GM21360 (cell line): Measurements from ENCODE around the gene FEM1C.
"Not testable (repeated sequence)": the region's sequence is repeated elsewhere in the genome, so short reads cannot be mapped to it uniquely, and the experiment has no call there.

Experiments
- ATAC-seq: cut with Tn5 transposase; IDR thresholded peaks from one replicate; pipeline ENCODE4 v1.9.1; 2021; ENCODE audit warnings: mild to moderate bottlenecking, moderate library complexity; ENCODE audit not compliant: unreplicated experiment

FEM1C gene

GRCh38 chr5:115480271-115480670 is 64.3 kb downstream of the FEM1C start:
- peak; percentile 76 for ATAC-seq

- ATAC-seq, result not testable (repeated sequence)
These were observed 65.3 kb downstream of the FEM1C start for GRCh38 chr5:115479166-115479873.

GRCh38 chr5:115478281-115478680 is 66.3 kb downstream of the FEM1C start:
- no peak for ATAC-seq

- ATAC-seq, result no peak
These were observed 67.0 kb downstream of the FEM1C start for GRCh38 chr5:115477581-115477980.

- no peak for ATAC-seq
These were observed 68.8 kb downstream of the FEM1C start for GRCh38 chr5:115475788-115476187.

- no peak for ATAC-seq
These were observed 72.1 kb downstream of the FEM1C start for GRCh38 chr5:115472271-115473025.

GRCh38 chr5:115471345-115472063 is 73.1 kb downstream of the FEM1C start:
- ATAC-seq, result no peak

GRCh38 chr5:115470921-115471320 is 73.7 kb downstream of the FEM1C start:
- no peak for ATAC-seq
